Sigmoid colon (tissue), 4 donors: Measurements from ENCODE around the gene EFNA4.

Source experiments
- CTCF ChIP-seq, 4 experiments: fragments of 450-650 bp in 3 of 4; fragments of 200-600 bp in 1 of 4; IDR thresholded peaks; one replicate each; pipeline ENCODE4 v1.5.1; 2016 to 2019; ENCODE audit warnings: antibody characterized with exemption in 4 of 4, mild to moderate bottlenecking in 3 of 4, moderate library complexity in 2 of 4
- POLR2AphosphoS5 ChIP-seq, 4 donors: sonication (generic); formaldehyde crosslinking; IDR thresholded peaks; one replicate each; pipeline ENCODE4 v1.6.1; 2017; ENCODE audit warnings: antibody characterized with exemption in 4 of 4

- TF ChIP-seq CTCF (IDR thresholded peaks at IDR 0.05) (no peak), POLR2AphosphoS5 (IDR thresholded peaks at IDR 0.05) (no peak)
Observed at GRCh38 chr1:155034318-155035208, 29.0 kb upstream of the EFNA4 start.
